ENCODE results near the gene IBSP. TPM values are rescaled to one million over a fixed set of nuclear protein-coding genes. Genes with fewer than 3 reads are reported as not detected.

Gene IBSP
- total RNA-seq, 1 experiment from 2014 or later, result not detected

- no TSS peak for BruUV-seq (replicated peaks)
- TF ChIP-seq REST (IDR thresholded peaks at IDR 0.05; ENCODE audit: insufficient read depth in 1 of 2, low read depth in 2 of 2, low read length in 1 of 2), result no peak
- TF ChIP-seq CTCF (IDR thresholded peaks at IDR 0.05), result no peak
- TF ChIP-seq SIN3A (IDR thresholded peaks at IDR 0.05; ENCODE audit: borderline replicate concordance, insufficient read depth, low read depth, low read length), result no peak
- TF ChIP-seq TCF7L2 (IDR thresholded peaks at IDR 0.05; ENCODE audit: low read depth, low read length), result no peak
- TF ChIP-seq POLR2AphosphoS5 (IDR thresholded peaks at IDR 0.05; ENCODE audit: low read depth, low read length), result no peak
- no peak overlapping the region for H3K27ac ChIP-seq (ENCODE audit: low read length)
- no peak overlapping the region for H3K4me3 ChIP-seq (ENCODE audit: low read depth in 2 of 2, low read length in 2 of 2)
- POLR2A ChIA-PET, result no interaction called here
- in situ Hi-C loops (cut with HindIII; ENCODE audit: low pct_unique_long_range_greater_than_20kb, low sequenced_read_pairs), result no loop called here
- ATAC-seq (no peak), DNase-seq (ENCODE audit: low read depth, low spot score) (no peak)
- intact Hi-C loops (cut with micrococcal nuclease; ENCODE audit: unreplicated experiment), result no loop called here
- no peaks in the 10 kb centered on the region for H3K36me3 ChIP-seq (ENCODE audit: control insufficient read depth, insufficient read depth, low read length)
- no peaks in the 10 kb centered on the region for H3K27me3 ChIP-seq (ENCODE audit: control insufficient read depth, insufficient read depth, low read length)
- CTCF ChIA-PET, result no interaction called here
- no peaks in the 10 kb centered on the region for H3K9me3 ChIP-seq (ENCODE audit: control insufficient read depth, insufficient read depth, low read depth, low read length)
- no peaks in the 10 kb centered on the region for H3K4me1 ChIP-seq (ENCODE audit: control insufficient read depth, insufficient read depth, low read length)
Observed at GRCh38 chr4:87819281-87819919, 20.0 kb downstream of the IBSP start.

- TF ChIP-seq SIN3A (IDR thresholded peaks at IDR 0.05; ENCODE audit: borderline replicate concordance, insufficient read depth, low read depth, low read length) (no peak), CTCF (IDR thresholded peaks at IDR 0.05) (no peak), REST (IDR thresholded peaks at IDR 0.05; ENCODE audit: insufficient read depth in 1 of 2, low read depth in 2 of 2, low read length in 1 of 2) (no peak), TCF7L2 (IDR thresholded peaks at IDR 0.05; ENCODE audit: low read depth, low read length) (no peak), POLR2AphosphoS5 (IDR thresholded peaks at IDR 0.05; ENCODE audit: low read depth, low read length) (no peak)
- intact Hi-C loops (cut with micrococcal nuclease; ENCODE audit: unreplicated experiment), result no loop called here
- BruUV-seq (replicated peaks), result no TSS peak
- Histone ChIP-seq H3K4me1 (ENCODE audit: control insufficient read depth, insufficient read depth, low read length) (no peaks in the 10 kb centered on the region), H3K27me3 (ENCODE audit: control insufficient read depth, insufficient read depth, low read length) (no peaks in the 10 kb centered on the region), H3K9me3 (ENCODE audit: control insufficient read depth, insufficient read depth, low read depth, low read length) (no peaks in the 10 kb centered on the region), H3K4me3 (ENCODE audit: low read depth in 2 of 2, low read length in 2 of 2) (no peak overlapping the region), H3K36me3 (ENCODE audit: control insufficient read depth, insufficient read depth, low read length) (no peaks in the 10 kb centered on the region), H3K27ac (ENCODE audit: low read length) (no peak overlapping the region)
- POLR2A ChIA-PET, result no interaction called here
- ATAC-seq, result no peak
- in situ Hi-C loops (cut with HindIII; ENCODE audit: low pct_unique_long_range_greater_than_20kb, low sequenced_read_pairs), result no loop called here
- CTCF ChIA-PET, result no interaction called here
- no peak for DNase-seq (ENCODE audit: low read depth, low spot score)
Observed at GRCh38 chr4:87823200-87823599, 23.8 kb downstream of the IBSP start.
